HepG2 (cell line): ENCODE measurements around the gene CCDC181. TPM values are rescaled to one million over a fixed set of nuclear protein-coding genes. Genes with fewer than 3 reads are reported as not detected.

Experiments
- ATAC-seq: fragments of 200-7000 bp; cut with Tn5 transposase; 3 replicates; pipeline ENCODE4 v1.9.1; 2020; ENCODE audit warnings: mild to moderate bottlenecking, moderate library complexity
- BruUV-seq: library from RNA; stranded (reverse); fragments of 400-500 nt; replicated peaks from 2 replicates; lab custom pipeline; 2021; lab: Mats Ljungman, UMichigan
- CTCF ChIA-PET: fragments of 300-600 bp; formaldehyde crosslinking; extraction: SDS; loops from one replicate; lab custom pipeline; 2021; ENCODE audit warnings: low total read pairs, inconsistent platforms, low intra/inter-chr PET ratio; lab: Yijun Ruan, JAX
- POLR2A ChIA-PET: fragments of 350-600 bp; sonication (Branson Sonifier 250); formaldehyde crosslinking; loops from one replicate; lab custom pipeline; 2020; ENCODE audit warnings: antibody characterized with exemption, inconsistent platforms; lab: Yijun Ruan, JAX
- DNase-seq: peaks from one replicate; pipeline ENCODE4 v3.0.0-alpha.2; 2015; ENCODE audit warnings: low spot score
- FAIRE-seq: peaks from 3 replicates; lab custom pipeline; 2011; peaks lifted over from hg19 to GRCh38; lab: Jason Lieb, UNC
- H2AFZ ChIP-seq: one replicate; pipeline ENCODE4 v1.6.1; 2011; ENCODE audit warnings: low read length, inconsistent platforms
- H3K27ac ChIP-seq: fragments of 300-600 bp; 3 replicates; pipeline ENCODE4 v1.8.0; 2011; ENCODE audit warnings: mixed run types, mild to moderate bottlenecking, mixed read lengths, low read length, inconsistent platforms; ENCODE audit not compliant: insufficient read depth; ENCODE audit errors: extremely low read length
- H3K27me3 ChIP-seq, 2 experiments: fragments of 200-600 bp in 1 of 2; 2 replicates in 1 of 2; 3 replicates in 1 of 2; pipeline versions ENCODE4 v1.6.0 to v1.8.0; 2011; ENCODE audit warnings: low read length in 2 of 2, mild to moderate bottlenecking in 2 of 2, moderate library complexity in 2 of 2, inconsistent platforms in 1 of 2; ENCODE audit not compliant: insufficient read depth in 2 of 2, control insufficient read depth in 1 of 2
- H3K36me3 ChIP-seq, 2 experiments: fragments of 200-600 bp in 1 of 2; replicated peaks in 1 of 2; 2 replicates in 1 of 2; 3 replicates in 1 of 2; pipeline versions ENCODE4 v1.5.1 to v1.8.0; 2011; ENCODE audit warnings: low read length in 2 of 2, inconsistent platforms in 1 of 2; ENCODE audit not compliant: insufficient read depth in 2 of 2, control insufficient read depth in 1 of 2
- H3K4me1 ChIP-seq: 2 replicates; pipeline ENCODE4 v1.5.1; 2012; ENCODE audit warnings: low read length, inconsistent platforms; ENCODE audit not compliant: insufficient read depth
- H3K4me2 ChIP-seq: 2 replicates; pipeline ENCODE4 v1.6.0; 2011; ENCODE audit warnings: low read depth, low read length, inconsistent platforms
- H3K4me3 ChIP-seq, 3 experiments: fragments of 200-600 bp in 1 of 3; sonication (generic), shearing (Covaris generic) in 1 of 3; replicated peaks in 1 of 3; 2 replicates each; pipeline ENCODE4 v1.5.1; 2011 to 2016; ENCODE audit warnings: low read length in 3 of 3, inconsistent platforms in 2 of 3, low read depth in 2 of 3, mild to moderate bottlenecking in 2 of 3, control low read depth in 1 of 3, mixed read lengths in 1 of 3; ENCODE audit not compliant: insufficient read depth in 1 of 3
- H3K79me2 ChIP-seq: one replicate; pipeline ENCODE4 v1.6.1; 2011; ENCODE audit warnings: low read length, inconsistent platforms; ENCODE audit not compliant: insufficient read depth
- H3K9ac ChIP-seq: 2 replicates; pipeline ENCODE4 v1.6.0; 2011; ENCODE audit warnings: mild to moderate bottlenecking, low read depth, low read length, inconsistent platforms; ENCODE audit not compliant: insufficient read depth
- H3K9me3 ChIP-seq: 2 replicates; pipeline ENCODE4 v1.5.1; 2012; ENCODE audit warnings: mild to moderate bottlenecking, low read length
- H4K20me1 ChIP-seq: 2 replicates; pipeline ENCODE4 v1.6.0; 2011; ENCODE audit warnings: inconsistent platforms, mild to moderate bottlenecking, low read length, moderate library complexity; ENCODE audit not compliant: insufficient read depth
- ARNT ChIP-seq: fragments of 450-650 bp; IDR thresholded peaks from 2 replicates; pipeline ENCODE4 v1.6.1; 2017
- MAFK ChIP-seq, 2 experiments: IDR thresholded peaks in 1 of 2; conservative IDR thresholded peaks in 1 of 2; 2 replicates each; pipeline ENCODE4 v1.6.1; 2011; ENCODE audit warnings: improper control_type of control experiment in 2 of 2, low read length in 2 of 2
- MEIS1 ChIP-seq: sonication (generic); formaldehyde crosslinking; IDR thresholded peaks from 2 replicates; pipeline ENCODE4 v1.9.0; 2021; ENCODE audit warnings: mild to moderate bottlenecking, missing genetic modification reagents, moderate library complexity, borderline replicate concordance
- NPAS2 ChIP-seq: sonication (generic); formaldehyde crosslinking; IDR thresholded peaks from 2 replicates; pipeline ENCODE4 v1.8.0; 2022; ENCODE audit warnings: mild to moderate bottlenecking, missing genetic modification reagents, borderline replicate concordance
- POLR2G ChIP-seq: fragments of 200-400 bp; formaldehyde crosslinking; IDR thresholded peaks from 2 replicates; pipeline ENCODE4 v1.6.1; 2018; ENCODE audit warnings: mild to moderate bottlenecking, low read depth, low read length, moderate library complexity
- RFX3 ChIP-seq: IDR thresholded peaks from 2 replicates; pipeline ENCODE4 v1.6.1; 2016; ENCODE audit warnings: missing biosample characterization, missing genetic modification reagents
- SYNCRIP ChIP-seq: fragments of 200-400 bp; formaldehyde crosslinking; IDR thresholded peaks from 2 replicates; pipeline ENCODE4 v1.6.1; 2018; ENCODE audit warnings: mild to moderate bottlenecking, low read depth, low read length; ENCODE audit not compliant: insufficient read depth
- ZFP36 ChIP-seq: fragments of 150-350 bp; IDR thresholded peaks from 2 replicates; pipeline ENCODE4 v1.6.1; 2018; ENCODE audit warnings: borderline replicate concordance, low read length, low read depth; ENCODE audit not compliant: partially characterized antibody
- WGBS: methylation state at CpG from one replicate; pipeline ENCODE4 v1.1.6; 2017; ENCODE audit warnings: low lambda C conversion rate; 5-methylcytosine and 5-hydroxymethylcytosine counted together
- in situ Hi-C: cut with HindIII; loops from 2 replicates; pipeline ENCODE4 v1.10.0; 2017; ENCODE audit warnings: low pct_unique_long_range_greater_than_20kb; ENCODE audit not compliant: extremely low pct_ligation_motif_present
- intact Hi-C: fragments of 100-400 bp; cut with micrococcal nuclease; formaldehyde crosslinking; loops from one replicate; pipeline ENCODE4 v1.10.0; 2022; ENCODE audit not compliant: unreplicated experiment
- polyA plus RNA-seq, 8 experiments: library from polyadenylated mRNA; depleted of rRNA in 3 of 8; stranded (reverse) in 7 of 8; unstranded in 1 of 8; fragments of >200 nt; fragmentation: Illumina TruSeq in 4 of 8; extraction: Trizol in 4 of 8; gene quantifications; 2 replicates each; pipeline versions ENCODE4 v1.2.1 to v1.2.3, GENCODE V29; 2011 to 2016; ENCODE audit warnings: low read depth in 4 of 8, missing spikeins in 1 of 8, mixed read lengths in 1 of 8; ENCODE audit not compliant: insufficient read depth in 1 of 8
- total RNA-seq, 5 experiments: library from RNA; depleted of rRNA; stranded (reverse); fragments of >200 nt; fragmentation: Illumina TruSeq; extraction: Trizol; gene quantifications; 2 replicates each; pipeline ENCODE4 v1.2.3, GENCODE V29; 2016; ENCODE audit warnings: low read depth in 1 of 5
- TF ChIP-seq, protein P1 (sequence below): sonication (generic); formaldehyde crosslinking; IDR thresholded peaks from 2 replicates; pipeline ENCODE4 v1.8.1; 2022; ENCODE audit warnings: mild to moderate bottlenecking, missing genetic modification reagents

The CCDC181 gene
- total and polyA plus RNA-seq, 2 of the 13 experiments (the other 11 are each of a cell fraction or from before 2014, with no cell fraction given): 0.07 TPM; not detected in 1

DNA sequence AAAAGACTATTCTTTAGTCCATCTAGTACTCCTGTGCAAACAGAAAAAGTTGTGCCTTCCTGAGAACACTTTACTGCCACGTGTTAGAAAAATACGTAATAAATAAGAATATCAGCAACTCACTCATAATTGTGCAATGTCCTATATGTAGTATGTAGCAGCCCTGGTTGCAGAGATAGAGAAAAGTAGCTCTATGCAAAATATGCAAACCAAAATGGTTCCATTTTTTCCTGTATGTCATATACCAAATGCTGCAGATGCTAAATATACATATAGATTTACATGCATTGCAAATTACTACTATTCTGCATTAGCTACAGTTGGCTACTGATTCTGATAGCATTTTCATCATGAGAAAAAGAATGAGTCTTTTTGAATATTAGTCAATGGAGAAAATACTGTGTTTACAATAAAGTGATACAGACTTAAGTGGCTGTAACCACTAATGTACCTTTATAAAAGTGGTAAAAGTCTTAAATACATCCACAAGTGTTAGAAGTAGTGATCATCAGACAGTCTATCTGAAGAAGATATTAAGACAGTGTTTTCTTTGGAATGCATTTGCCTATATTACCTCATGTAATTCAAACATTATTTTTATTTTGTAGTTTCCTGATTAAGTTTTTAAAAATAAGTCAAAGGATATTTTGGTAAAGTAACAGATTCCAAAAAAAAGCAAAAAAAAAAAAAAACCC is 79.4 kb downstream of the CCDC181 start (continued):
- TF ChIP-seq, protein P1, sequence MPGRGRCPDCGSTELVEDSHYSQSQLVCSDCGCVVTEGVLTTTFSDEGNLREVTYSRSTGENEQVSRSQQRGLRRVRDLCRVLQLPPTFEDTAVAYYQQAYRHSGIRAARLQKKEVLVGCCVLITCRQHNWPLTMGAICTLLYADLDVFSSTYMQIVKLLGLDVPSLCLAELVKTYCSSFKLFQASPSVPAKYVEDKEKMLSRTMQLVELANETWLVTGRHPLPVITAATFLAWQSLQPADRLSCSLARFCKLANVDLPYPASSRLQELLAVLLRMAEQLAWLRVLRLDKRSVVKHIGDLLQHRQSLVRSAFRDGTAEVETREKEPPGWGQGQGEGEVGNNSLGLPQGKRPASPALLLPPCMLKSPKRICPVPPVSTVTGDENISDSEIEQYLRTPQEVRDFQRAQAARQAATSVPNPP: no peak
- no peak for TF ChIP-seq NPAS2
- TF ChIP-seq ZFP36: no peak
- TF ChIP-seq ARNT: no peak
- TF ChIP-seq MEIS1: no peak
- no peak for TF ChIP-seq SYNCRIP
- TF ChIP-seq RFX3 (CRISPR knock-in tag): no peak

DNA sequence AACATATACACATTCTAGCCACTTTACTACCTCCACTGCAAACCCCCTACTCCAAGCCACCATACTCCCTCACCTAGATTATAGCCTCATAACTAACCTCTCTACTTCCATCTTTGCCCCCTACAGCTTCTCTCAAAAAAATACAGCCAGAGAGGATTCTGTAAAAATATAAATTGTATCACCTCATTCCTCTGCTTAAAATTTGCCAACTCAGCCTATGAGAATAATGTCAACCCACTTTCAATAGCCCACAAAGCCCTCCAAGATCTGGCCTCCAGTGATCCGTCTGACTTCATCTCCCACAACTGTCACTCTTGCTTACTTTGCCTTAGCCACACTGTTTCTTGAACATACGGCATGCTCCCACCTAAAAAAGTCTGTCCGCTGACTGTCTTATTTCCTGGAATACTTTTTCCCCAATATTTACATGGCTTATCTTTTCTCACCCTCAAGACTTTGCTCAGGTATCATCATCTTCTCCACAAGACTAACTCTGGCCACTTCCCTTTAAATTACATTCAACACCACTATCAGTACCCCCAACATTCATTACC is 81.2 kb downstream of the CCDC181 start:
- intact Hi-C loops: loop anchor here (5.0 kb wide), 3 partner anchors 199 to 359 kb away; partner anchors contain the start of gene ATP1B1
- in situ Hi-C loops: loop anchor here (5.0 to 10.0 kb wide), 2 partner anchors 221 to 734 kb away; no protein-coding TSS in a partner anchor
- Histone ChIP-seq H4K20me1 (no peaks in the 10 kb centered on the region), H3K4me2 (no peak overlapping the region), H3K9ac (no peak overlapping the region), H3K4me1 (peaks cover 18% of the 10 kb centered on the region), H2AFZ (no peak overlapping the region), H3K9me3 (no peaks in the 10 kb centered on the region), H3K36me3 (no peaks in the 10 kb centered on the region), H3K4me3 (no peak overlapping the region), H3K27ac (no peak overlapping the region), H3K79me2 (no peaks in the 10 kb centered on the region), H3K27me3 (no peaks in the 10 kb centered on the region)
- 93% methylated on average over 3 of the region's 3 CpGs for WGBS
- ATAC-seq (no peak), DNase-seq (no peak), FAIRE-seq (no peak)
- BruUV-seq: no TSS peak
- peak in 1 of 2 experiments; percentile 13; a peak in 2 of 4 replicates for TF ChIP-seq MAFK (conservative IDR thresholded peaks at IDR 0.05 in 1 of 2, IDR thresholded peaks at IDR 0.05 in 1 of 2; ENCODE audit: low read length in 2 of 2)
- TF ChIP-seq POLR2G: no peak
- ChIA-PET POLR2A (no interaction called here), CTCF (no interaction called here)
